ENCODE data around the gene CA11.

Gene CA11

DNA sequence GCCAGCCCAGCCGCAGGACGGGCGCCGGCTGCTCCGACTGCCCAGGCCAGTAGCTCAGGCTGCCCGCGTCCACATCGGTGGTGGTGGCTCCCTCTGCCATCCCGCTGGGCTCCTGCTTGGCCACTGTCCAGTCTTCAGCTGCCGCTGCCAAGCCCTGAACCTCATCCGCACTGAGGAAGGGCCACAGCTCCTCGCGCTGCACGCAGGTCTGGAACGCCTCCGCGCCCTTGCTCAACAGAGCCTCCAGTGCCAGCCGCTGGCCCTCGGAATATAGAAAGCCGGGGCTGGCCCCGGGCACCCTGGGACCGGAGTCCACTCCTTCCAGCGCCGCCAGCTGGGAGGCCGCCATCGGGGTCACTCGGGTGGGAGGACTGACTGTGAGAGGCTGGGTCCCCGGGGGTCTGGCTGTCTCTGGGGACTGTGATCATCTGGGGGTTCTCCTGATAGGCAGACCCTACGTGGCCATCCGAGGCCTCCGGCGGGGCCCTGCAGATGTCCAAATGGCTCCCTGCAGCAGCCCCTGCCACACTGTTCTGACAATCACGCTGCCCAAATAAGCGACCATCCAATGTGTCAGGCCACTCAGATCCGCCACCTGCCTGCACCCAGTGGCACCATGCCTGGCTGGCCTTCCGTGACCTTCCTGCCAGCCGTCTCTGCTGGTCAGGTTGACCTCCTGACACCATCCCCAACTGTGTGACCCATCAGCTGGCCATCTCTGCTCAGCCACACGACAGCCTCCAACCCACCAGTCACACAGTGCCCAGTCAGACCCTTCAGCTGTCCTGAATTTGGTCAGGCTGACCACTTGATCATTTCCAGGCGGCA lies 32.7 kb downstream of the CA11 start:
- DNase-seq, result no peak

DNA sequence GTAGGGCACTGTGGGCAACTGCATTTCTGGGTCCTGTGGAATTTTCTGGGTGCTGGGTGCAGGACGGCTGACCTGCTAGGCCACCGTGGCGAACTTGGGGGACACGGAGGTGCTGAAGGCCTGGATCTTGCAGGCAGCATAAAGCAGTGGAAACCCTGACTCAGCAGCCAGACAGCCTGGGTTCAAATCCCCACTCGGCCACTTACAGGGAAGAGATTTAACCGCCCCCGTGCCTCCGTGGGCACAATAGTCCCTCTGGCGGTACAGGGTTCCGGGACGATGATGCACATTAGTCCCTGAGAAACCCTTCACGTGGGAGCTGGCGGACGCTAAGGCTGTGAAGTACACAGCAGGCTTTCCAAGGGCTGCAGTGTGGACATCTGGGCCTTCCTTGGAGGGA lies 34.1 kb downstream of the CA11 start:
- DNase-seq, result no peak

DNA sequence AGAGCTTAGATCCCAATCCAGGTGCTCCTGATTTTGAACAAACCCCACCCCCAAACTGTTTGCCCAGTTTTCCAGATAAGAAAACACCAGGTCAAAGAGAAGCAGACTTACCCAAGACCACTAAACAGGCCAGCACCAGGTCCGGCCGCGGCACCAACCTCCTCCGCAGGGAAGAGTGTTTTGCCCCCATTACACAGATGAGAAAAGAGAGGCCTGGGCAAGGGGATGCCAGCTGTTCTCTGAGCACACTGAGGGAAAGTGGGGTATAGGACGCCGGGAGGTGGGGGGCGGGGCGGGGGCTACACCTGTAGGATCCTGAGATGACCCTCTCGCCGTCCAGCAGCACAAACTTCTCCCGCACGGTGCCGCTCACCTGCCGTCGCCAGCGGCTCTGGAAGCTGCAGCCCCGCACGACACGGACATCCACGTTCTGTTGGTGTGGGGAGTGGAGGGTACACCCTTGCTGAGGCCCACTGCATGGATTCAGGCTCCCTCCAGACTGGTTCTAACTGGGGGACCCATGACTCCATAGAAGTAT lies 36.3 kb downstream of the CA11 start:
- DNase-seq, result no peak

DNA sequence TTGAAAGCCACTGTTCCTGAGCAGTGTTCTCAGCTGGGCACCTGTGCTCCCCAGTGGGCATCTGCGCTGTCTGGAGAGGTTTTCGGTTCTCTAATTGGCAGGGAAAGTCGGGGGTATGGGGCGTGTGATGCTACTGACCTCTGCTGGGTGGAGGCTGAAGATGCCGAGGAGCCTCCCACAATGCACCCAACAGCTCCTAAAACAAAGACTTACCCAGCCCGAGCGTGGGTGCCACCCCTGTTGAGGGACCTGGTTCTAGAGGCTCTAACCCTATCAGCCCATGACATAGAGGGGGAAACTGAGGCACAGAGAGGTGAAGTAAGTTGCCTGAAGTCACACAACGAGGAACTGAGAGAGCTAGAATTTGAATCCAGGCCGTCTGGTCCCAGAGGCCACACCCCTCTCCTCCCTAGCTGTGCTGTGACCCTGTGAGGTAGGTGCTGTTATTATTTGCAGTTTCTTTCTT lies 37.2 kb downstream of the CA11 start:
- peak; percentile 42 for DNase-seq

GRCh38 chr19:48607359-48607755 lies 38.6 kb downstream of the CA11 start:
- DNase-seq, result no peak

GRCh38 chr19:48606463-48607358 lies 39.3 kb downstream of the CA11 start, which contains the start of gene SPACA4:
Gene SPACA4 (plus strand): TSS chr19:48606742. CDS start chr19:48606979, 237 bp downstream.
- DNase-seq, result no peak

- DNase-seq, result no peak
Measured at GRCh38 chr19:48603850-48604249, 42.1 kb downstream of the CA11 start.

DNA sequence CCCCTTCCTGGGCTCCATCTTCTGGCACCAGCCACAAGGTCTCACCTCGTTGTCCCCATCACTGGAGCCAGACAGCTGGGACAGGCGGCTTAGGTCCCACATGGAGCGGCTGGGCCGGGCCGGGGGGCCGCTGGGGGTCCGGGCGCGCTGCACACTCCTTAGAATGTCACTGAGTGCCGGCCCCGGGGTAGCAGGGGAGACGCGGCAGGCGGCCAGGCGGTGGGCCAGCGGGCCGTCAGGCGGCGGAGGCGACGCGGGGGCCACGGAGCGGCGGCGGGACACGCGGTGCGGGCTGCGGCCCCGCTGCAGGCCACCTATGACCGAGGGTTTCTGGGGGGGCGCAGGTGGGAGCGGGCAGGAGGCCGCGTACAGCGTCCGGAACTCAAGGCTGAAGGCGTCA lies 42.5 kb downstream of the CA11 start:
- DNase-seq, result no peak

DNA sequence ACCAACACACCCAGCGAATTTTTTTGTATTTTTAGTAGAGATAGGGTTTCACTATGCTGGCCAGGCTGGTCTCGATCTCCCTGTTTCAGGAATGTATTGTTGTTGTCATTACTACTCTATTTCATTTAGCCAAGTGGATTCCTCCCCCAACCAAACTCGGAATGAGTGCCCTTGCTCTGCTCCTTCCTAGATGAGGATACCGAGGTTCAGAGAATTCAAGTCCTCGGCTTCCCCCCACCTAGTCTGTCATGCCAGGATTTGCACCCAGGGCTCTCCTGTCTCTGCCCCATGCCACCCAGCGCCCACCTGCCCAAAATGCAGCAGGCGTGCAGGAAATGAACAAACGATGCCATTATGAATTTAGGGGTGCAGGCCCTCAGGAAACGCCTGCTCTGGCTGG lies 43.0 kb downstream of the CA11 start:
- DNase-seq, result no peak

DNA sequence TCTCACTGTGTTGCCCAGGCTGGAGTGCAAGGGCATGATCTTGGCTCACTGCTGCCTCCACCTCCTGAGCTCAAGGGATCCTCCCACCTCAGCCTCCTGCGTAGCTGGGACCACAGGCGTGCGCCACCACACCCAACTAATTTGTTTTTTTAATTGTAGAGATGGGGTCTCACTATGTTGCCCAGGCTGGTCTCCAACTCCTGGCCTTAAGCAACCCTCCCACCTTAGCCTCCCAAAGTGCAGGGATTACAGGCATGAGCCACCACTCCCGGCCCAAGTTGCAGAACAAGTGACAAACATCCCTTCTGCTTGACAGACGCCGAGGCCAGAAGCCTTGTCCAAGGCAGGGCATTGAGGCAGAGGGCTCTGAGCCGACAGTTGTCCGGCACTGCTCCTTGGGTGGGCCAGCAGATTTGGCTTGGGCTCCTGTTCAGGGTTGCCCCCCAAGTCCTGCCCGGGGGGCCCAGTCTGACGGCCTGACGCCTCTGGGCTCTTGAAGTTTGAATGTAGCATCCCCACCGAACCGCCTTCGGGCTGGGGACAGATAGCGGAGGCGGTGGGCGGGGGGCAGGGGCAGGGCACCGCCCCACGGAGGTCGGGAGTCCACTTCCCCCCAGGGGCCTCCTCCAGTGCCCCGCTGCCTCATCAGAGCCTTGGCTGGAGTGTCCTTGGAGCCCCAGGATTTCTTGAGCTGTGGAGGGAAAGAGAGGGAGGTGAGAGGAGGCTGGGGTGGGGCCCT lies 45.1 kb downstream of the CA11 start:
- DNase-seq, result no peak

DNA sequence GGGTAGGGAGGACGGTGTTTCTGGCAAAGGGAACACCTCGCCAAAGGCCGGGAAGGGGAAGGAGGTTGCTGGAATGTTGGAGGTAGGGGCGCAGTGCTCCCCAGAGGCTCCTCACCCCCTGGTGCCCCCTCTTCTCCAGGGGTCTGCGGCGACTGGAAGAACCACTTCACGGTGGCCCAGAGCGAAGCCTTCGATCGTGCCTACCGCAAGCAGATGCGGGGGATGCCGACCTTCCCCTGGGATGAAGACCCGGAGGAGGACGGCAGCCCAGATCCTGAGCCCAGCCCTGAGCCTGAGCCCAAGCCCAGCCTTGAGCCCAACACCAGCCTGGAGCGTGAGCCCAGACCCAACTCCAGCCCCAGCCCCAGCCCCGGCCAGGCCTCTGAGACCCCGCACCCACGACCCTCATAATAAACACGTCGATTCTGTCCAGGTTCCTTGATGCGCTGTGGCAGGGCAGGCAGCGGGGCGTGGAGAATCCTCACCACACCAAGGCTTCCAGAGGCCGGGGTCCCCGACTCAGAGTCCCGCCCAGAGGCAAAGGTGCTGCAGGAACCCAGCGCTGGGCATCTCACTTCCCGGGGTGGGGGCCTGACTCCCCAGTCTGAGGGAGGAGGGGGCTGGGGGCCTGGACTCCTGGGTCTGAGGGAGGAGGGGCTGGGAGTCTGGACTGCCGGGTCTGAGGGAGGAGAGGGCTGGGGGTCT lies 46.8 kb downstream of the CA11 start:
- no peak for DNase-seq

DNA sequence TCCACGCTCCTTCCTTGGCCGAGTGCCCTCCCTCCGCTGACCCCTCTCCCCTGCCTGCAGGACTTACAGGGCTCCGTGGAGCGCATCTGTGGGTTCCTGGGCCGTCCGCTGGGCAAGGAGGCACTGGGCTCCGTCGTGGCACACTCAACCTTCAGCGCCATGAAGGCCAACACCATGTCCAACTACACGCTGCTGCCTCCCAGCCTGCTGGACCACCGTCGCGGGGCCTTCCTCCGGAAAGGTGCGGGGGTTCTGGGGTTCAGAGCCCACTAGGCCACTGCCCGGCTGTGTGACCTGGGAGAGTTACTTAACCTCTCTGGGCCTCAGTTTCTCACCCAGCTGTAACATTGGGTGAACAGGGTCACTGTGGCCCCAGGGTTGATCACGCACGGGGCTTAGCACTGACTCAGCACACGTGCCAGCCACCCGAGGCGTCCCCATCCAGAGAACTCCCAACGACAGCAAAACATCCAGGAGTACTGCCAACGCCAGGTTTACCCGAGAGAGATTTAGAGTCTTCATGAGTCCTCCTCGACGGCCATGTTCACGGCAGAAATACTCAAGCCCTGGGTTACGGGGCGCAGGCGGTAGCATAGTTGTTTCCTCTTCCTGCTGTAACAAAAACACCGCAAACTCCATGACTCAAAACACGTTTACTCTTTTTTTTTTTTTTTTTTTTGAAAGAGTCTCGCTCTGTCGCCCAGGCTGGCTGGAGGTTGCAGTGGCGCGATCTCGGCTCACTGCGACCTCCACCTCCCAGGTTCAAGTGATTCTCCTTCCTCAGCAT lies 49.1 kb downstream of the CA11 start:
- DNase-seq, result no peak

- DNase-seq, result no peak
Measured at GRCh38 chr19:48596237-48596636, 49.8 kb downstream of the CA11 start.

DNA sequence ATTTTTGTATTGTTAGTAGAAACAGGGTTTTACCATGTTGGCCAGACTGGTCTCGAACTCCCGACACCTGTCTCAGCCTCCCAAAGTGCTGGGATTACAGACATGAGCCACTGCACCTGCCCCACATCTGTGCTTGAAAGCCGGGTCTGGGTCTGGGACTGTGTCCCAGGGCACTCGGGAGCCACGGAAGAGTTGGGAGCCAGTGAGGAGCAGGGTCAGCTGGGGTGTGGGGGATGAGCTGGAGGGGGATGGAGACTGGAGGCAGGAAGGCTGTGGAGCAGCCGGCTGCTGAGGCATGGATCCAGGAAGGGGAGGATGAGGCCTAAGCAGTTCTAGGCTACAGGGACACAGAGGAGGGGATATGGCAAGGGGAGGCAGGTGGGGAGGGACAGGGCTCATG lies 50.2 kb downstream of the CA11 start:
- no peak for DNase-seq

DNA sequence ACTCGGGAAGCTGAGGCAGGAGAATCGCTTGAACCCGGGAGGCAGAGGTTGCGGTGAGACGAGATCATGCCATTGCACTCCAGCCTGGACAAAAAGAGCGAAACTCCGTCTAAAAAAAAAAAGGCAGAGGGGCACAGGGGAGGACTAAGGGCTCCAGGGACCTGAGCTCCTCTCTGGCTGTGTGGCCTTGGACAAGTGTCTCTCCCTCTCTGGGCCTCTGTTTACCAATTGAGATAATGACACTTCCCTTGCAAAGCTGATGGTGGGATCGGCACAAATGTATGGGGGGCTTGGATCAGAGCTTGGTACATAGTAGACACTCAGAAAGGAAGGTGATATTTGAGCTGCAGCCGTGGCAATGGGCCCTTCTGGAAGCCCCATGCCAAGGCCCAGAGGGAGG lies 50.8 kb downstream of the CA11 start:
- no peak for DNase-seq

- DNase-seq, result no peak
Measured at GRCh38 chr19:48591021-48591420, 55.0 kb downstream of the CA11 start.

- DNase-seq, result peak; percentile 80
Measured at GRCh38 chr19:48588670-48589401, 57.2 kb downstream of the CA11 start.
